WTC11 (cell line): Measurements from ENCODE around the gene MS4A2.

Experiments used
- FOXK1 ChIP-seq: sonication (generic); formaldehyde crosslinking; IDR thresholded peaks from 2 replicates; pipeline ENCODE4 v1.8.0; 2022; ENCODE audit warnings: mild to moderate bottlenecking, moderate library complexity, missing genetic modification reagents
- IRF2 ChIP-seq: sonication (generic); formaldehyde crosslinking; IDR thresholded peaks from 2 replicates; pipeline ENCODE4 v1.8.0; 2022; ENCODE audit warnings: low read depth, missing genetic modification reagents, borderline replicate concordance
- RELA ChIP-seq: sonication (generic); formaldehyde crosslinking; IDR thresholded peaks from 2 replicates; pipeline ENCODE4 v1.8.1; 2022; ENCODE audit warnings: missing genetic modification reagents, mild to moderate bottlenecking, borderline replicate concordance
- SP1 ChIP-seq: sonication (generic); formaldehyde crosslinking; conservative IDR thresholded peaks from 2 replicates; pipeline ENCODE4 v1.8.1; 2022; ENCODE audit warnings: missing genetic modification reagents
- TCF7 ChIP-seq: sonication (generic); formaldehyde crosslinking; IDR thresholded peaks from 2 replicates; pipeline ENCODE4 v1.8.0; 2022; ENCODE audit warnings: mild to moderate bottlenecking, low read depth, missing genetic modification reagents, moderate library complexity
- TF ChIP-seq, protein P1 (sequence below): sonication (generic); formaldehyde crosslinking; IDR thresholded peaks from 2 replicates; pipeline ENCODE4 v1.8.0; 2022; ENCODE audit warnings: mild to moderate bottlenecking, missing genetic modification reagents
- TF ChIP-seq, protein P2 (sequence below): fragments of 200-600 bp; IDR thresholded peaks from 2 replicates; pipeline ENCODE4 v1.8.0; 2022; ENCODE audit warnings: antibody characterized with exemption
- TF ChIP-seq, protein P3 (sequence below): sonication (generic); formaldehyde crosslinking; IDR thresholded peaks from 2 replicates; pipeline ENCODE4 v1.8.1; 2023; ENCODE audit warnings: mild to moderate bottlenecking, missing genetic modification reagents

DNA sequence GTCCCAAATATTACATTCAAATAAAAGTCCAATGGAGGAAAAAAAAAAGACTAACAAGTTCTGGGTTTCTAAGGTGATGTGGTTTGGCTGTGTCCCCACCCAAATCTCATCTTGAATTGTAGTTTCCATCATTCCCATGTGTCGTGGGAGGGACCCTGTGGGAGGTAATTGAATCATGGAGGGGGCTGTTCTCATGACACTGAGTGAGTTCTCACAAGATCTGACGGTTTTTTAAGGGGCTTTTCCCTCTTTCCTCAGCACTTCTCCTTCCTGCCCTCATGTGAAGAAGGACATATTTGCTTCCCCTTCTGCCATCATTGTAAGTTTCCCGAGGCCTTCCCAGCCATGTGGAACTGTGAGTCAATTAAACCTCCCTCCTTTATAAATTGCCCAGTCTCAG, 7.9 kb upstream of the MS4A2 start:
- TF ChIP-seq TCF7 (CRISPR knock-in tag) (no peak), SP1 (no peak), FOXK1 (CRISPR knock-in tag) (no peak), RELA (no peak), IRF2 (no peak)
- TF ChIP-seq, protein P1, sequence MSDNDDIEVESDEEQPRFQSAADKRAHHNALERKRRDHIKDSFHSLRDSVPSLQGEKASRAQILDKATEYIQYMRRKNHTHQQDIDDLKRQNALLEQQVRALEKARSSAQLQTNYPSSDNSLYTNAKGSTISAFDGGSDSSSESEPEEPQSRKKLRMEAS (CRISPR knock-in tag), result no peak
- TF ChIP-seq, protein P2, sequence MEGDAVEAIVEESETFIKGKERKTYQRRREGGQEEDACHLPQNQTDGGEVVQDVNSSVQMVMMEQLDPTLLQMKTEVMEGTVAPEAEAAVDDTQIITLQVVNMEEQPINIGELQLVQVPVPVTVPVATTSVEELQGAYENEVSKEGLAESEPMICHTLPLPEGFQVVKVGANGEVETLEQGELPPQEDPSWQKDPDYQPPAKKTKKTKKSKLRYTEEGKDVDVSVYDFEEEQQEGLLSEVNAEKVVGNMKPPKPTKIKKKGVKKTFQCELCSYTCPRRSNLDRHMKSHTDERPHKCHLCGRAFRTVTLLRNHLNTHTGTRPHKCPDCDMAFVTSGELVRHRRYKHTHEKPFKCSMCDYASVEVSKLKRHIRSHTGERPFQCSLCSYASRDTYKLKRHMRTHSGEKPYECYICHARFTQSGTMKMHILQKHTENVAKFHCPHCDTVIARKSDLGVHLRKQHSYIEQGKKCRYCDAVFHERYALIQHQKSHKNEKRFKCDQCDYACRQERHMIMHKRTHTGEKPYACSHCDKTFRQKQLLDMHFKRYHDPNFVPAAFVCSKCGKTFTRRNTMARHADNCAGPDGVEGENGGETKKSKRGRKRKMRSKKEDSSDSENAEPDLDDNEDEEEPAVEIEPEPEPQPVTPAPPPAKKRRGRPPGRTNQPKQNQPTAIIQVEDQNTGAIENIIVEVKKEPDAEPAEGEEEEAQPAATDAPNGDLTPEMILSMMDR, result no peak
- TF ChIP-seq, protein P3, sequence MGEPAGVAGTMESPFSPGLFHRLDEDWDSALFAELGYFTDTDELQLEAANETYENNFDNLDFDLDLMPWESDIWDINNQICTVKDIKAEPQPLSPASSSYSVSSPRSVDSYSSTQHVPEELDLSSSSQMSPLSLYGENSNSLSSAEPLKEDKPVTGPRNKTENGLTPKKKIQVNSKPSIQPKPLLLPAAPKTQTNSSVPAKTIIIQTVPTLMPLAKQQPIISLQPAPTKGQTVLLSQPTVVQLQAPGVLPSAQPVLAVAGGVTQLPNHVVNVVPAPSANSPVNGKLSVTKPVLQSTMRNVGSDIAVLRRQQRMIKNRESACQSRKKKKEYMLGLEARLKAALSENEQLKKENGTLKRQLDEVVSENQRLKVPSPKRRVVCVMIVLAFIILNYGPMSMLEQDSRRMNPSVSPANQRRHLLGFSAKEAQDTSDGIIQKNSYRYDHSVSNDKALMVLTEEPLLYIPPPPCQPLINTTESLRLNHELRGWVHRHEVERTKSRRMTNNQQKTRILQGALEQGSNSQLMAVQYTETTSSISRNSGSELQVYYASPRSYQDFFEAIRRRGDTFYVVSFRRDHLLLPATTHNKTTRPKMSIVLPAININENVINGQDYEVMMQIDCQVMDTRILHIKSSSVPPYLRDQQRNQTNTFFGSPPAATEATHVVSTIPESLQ (CRISPR knock-in tag), result no peak
